Neural cell (in vitro differentiated cells): Measurements from ENCODE around the gene PRKAB1.

Experiments
- CTCF ChIP-seq: fragments of 450-650 bp; IDR thresholded peaks from 2 replicates; pipeline ENCODE4 v1.5.1; 2014; ENCODE audit warnings: antibody characterized with exemption, mild to moderate bottlenecking, moderate library complexity; ENCODE audit not compliant: poor library complexity, severe bottlenecking
- EZH2 ChIP-seq: fragments of 200-600, 300-800 bp; shearing (Covaris generic), sonication (generic); IDR thresholded peaks from 2 replicates; pipeline ENCODE4 v1.6.1; 2014; ENCODE audit warnings: antibody characterized with exemption, low read length, borderline replicate concordance, mild to moderate bottlenecking; ENCODE audit not compliant: insufficient read depth, poor library complexity, severe bottlenecking
- POLR2AphosphoS5 ChIP-seq: IDR thresholded peaks from 2 replicates; pipeline ENCODE4 v1.6.1; 2012
- REST ChIP-seq: IDR thresholded peaks from 2 replicates; pipeline ENCODE4 v1.6.1; 2012; ENCODE audit warnings: borderline replicate concordance
- TAF1 ChIP-seq: IDR thresholded peaks from 2 replicates; pipeline ENCODE4 v1.6.1; 2012; ENCODE audit warnings: low read depth

- TF ChIP-seq CTCF (no peak), POLR2AphosphoS5 (no peak), REST (no peak), TAF1 (no peak), EZH2 (no peak)
Measured at GRCh38 chr12:119664642-119665041, 3.3 kb upstream of the PRKAB1 start.
